Panc1 (cell line): ENCODE data around the gene EP400. TPM values are rescaled to one million over a fixed set of nuclear protein-coding genes. Genes with fewer than 3 reads are reported as not detected.

Experiments used
- ATAC-seq: fragments of 200-7000 bp; cut with Tn5 transposase; 2 replicates; pipeline ENCODE4 v1.9.1; 2020; ENCODE audit warnings: mild to moderate bottlenecking, moderate library complexity
- BruUV-seq: library from RNA; stranded (reverse); fragments of 400-500 nt; replicated peaks from 2 replicates; lab custom pipeline; 2021; lab: Mats Ljungman, UMichigan
- CTCF ChIA-PET: fragments of 300-600 bp; sonication (Branson Sonifier 250); formaldehyde crosslinking; loops from one replicate; lab custom pipeline; 2022; ENCODE audit warnings: antibody characterized with exemption; lab: Charles Lee
- POLR2A ChIA-PET: fragments of 300-600 bp; sonication (Branson Sonifier 250); formaldehyde crosslinking; loops from one replicate; lab custom pipeline; 2022; ENCODE audit warnings: antibody characterized with exemption; lab: Charles Lee
- DNase-seq: peaks from one replicate; pipeline ENCODE4 v3.0.0-alpha.2; 2010; ENCODE audit warnings: low read depth, low spot score
- H3K27ac ChIP-seq: 2 replicates; pipeline ENCODE4 v1.5.1; 2011; ENCODE audit warnings: mild to moderate bottlenecking, low read length, inconsistent platforms
- H3K27me3 ChIP-seq: fragments of 200-500 bp; sonication (Bioruptor generic); 2 replicates; pipeline ENCODE4 v1.6.0; 2014; ENCODE audit warnings: low read length, inconsistent platforms; ENCODE audit not compliant: control insufficient read depth, insufficient read depth
- H3K36me3 ChIP-seq: fragments of 200-500 bp; sonication (Bioruptor generic); 2 replicates; pipeline ENCODE4 v1.5.1; 2014; ENCODE audit warnings: inconsistent platforms, mild to moderate bottlenecking, low read length, moderate library complexity; ENCODE audit not compliant: control insufficient read depth, insufficient read depth
- H3K4me1 ChIP-seq: 2 replicates; pipeline ENCODE4 v1.5.1; 2011; ENCODE audit warnings: inconsistent platforms, mild to moderate bottlenecking, low read length, moderate library complexity; ENCODE audit not compliant: control insufficient read depth, insufficient read depth
- H3K4me3 ChIP-seq, 2 experiments: 2 replicates each; pipeline ENCODE4 v1.5.1; 2011 to 2012; ENCODE audit warnings: low read depth in 2 of 2, low read length in 2 of 2, mild to moderate bottlenecking in 2 of 2, inconsistent platforms in 1 of 2, moderate library complexity in 1 of 2
- H3K9me3 ChIP-seq: fragments of 200-500 bp; sonication (Bioruptor generic); 2 replicates; pipeline ENCODE4 v1.5.1; 2014; ENCODE audit warnings: low read depth, mild to moderate bottlenecking, inconsistent platforms, low read length, moderate library complexity; ENCODE audit not compliant: control insufficient read depth, insufficient read depth
- CTCF ChIP-seq: fragments of 450-650 bp; IDR thresholded peaks from 2 replicates; pipeline ENCODE4 v1.5.1; 2017; ENCODE audit warnings: mild to moderate bottlenecking
- POLR2AphosphoS5 ChIP-seq: IDR thresholded peaks from 2 replicates; pipeline ENCODE4 v1.6.1; 2012; ENCODE audit warnings: mild to moderate bottlenecking, low read depth, low read length, moderate library complexity
- REST ChIP-seq, 2 experiments: IDR thresholded peaks; 2 replicates each; pipeline ENCODE4 v1.6.1; 2011 to 2012; ENCODE audit warnings: low read depth in 2 of 2, control low read depth in 1 of 2, low read length in 1 of 2, mild to moderate bottlenecking in 1 of 2, moderate library complexity in 1 of 2; ENCODE audit not compliant: insufficient read depth in 1 of 2
- SIN3A ChIP-seq: IDR thresholded peaks from 2 replicates; pipeline ENCODE4 v1.6.1; 2012; ENCODE audit warnings: low read depth, mild to moderate bottlenecking, low read length, moderate library complexity, borderline replicate concordance; ENCODE audit not compliant: insufficient read depth
- TCF7L2 ChIP-seq: IDR thresholded peaks from 2 replicates; pipeline ENCODE4 v1.6.1; 2011; ENCODE audit warnings: mild to moderate bottlenecking, low read depth, low read length, inconsistent platforms
- in situ Hi-C: cut with HindIII; loops from 2 replicates; pipeline ENCODE4 v1.10.0; 2016; ENCODE audit warnings: low sequenced_read_pairs, low pct_unique_long_range_greater_than_20kb
- intact Hi-C: fragments of 100-400 bp; cut with micrococcal nuclease; formaldehyde crosslinking; loops from one replicate; pipeline ENCODE4 v1.10.0; 2022; ENCODE audit not compliant: unreplicated experiment
- total RNA-seq: library from RNA; stranded (reverse); gene quantifications from one replicate; pipeline ENCODE4 v1.2.1, GENCODE V29; 2021; ENCODE audit not compliant: unreplicated experiment

Gene EP400
- total RNA-seq, 1 experiment from 2014 or later, result 59.4 TPM

DNA sequence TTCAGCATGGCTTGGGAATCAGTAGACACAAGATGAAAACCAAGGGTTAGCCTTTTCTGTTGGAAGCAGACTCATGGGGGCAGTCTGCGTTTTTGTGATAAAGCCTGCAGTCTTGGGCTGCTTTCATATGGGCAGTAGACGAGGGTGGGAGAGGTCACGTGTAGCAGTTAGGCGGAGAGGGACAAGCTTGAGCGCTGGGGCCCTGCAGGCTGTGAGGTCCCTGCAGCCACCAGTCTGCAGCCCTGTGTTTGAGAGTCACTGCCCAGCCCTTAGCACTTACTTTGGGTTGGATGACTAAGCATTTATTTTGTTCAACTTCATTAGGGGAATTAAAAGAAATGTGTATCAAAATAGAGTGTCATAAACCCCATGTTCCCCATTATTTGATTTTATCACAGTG is 37.2 kb downstream of the EP400 start:
- H3K4me3 ChIP-seq, result no peak overlapping the region
- CTCF ChIA-PET, result no interaction called here

DNA sequence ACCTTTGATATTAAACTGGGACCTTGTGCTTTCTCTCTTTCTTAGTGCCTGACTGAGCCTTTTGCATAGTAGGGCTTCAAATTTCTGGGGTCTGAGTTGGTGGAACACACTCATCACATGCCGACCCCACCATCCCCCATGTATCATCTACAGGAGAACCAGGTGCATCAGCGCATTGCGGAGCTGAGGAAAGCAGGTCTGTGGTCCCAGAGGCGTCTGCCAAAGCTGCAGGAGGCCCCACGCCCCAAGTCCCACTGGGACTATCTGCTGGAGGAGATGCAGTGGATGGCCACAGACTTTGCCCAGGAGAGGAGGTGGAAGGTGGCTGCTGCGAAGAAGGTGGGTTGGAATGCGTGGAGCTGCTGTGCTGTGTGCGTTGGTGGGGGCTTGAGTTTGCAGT is 37.8 kb downstream of the EP400 start:
- CTCF ChIA-PET, result no interaction called here
- no TSS peak for BruUV-seq

More for the DNA sequence above, 37.2 kb downstream of the EP400 start:
- Histone ChIP-seq H3K36me3 (peaks cover 13% of the 10 kb centered on the region), H3K27me3 (no peaks in the 10 kb centered on the region), H3K4me1 (no peaks in the 10 kb centered on the region), H3K27ac (no peak overlapping the region), H3K9me3 (no peaks in the 10 kb centered on the region)
- TF ChIP-seq SIN3A (no peak), TCF7L2 (no peak), REST (IDR thresholded peaks at IDR 0.05; ENCODE audit: insufficient read depth in 1 of 2, low read depth in 2 of 2, low read length in 1 of 2) (no peak), POLR2AphosphoS5 (no peak), CTCF (no peak)
- in situ Hi-C loops (no loop called here), intact Hi-C loops (no loop called here)
- POLR2A ChIA-PET, result no interaction called here
- BruUV-seq, result no TSS peak
- ATAC-seq, result no peak
- DNase-seq, result no peak

More for the DNA sequence above, 37.8 kb downstream of the EP400 start:
- Histone ChIP-seq H3K9me3 (no peaks in the 10 kb centered on the region), H3K27ac (no peak overlapping the region), H3K36me3 (peaks cover 11% of the 10 kb centered on the region), H3K27me3 (no peaks in the 10 kb centered on the region), H3K4me3 (no peak overlapping the region), H3K4me1 (no peaks in the 10 kb centered on the region)
- DNase-seq, result no peak
- no peak; the same call in 1 of the 2 replicates for ATAC-seq
- intact Hi-C loops (no loop called here), in situ Hi-C loops (no loop called here)
- TF ChIP-seq CTCF, result no peak
- no peak for TF ChIP-seq POLR2AphosphoS5
- no peak for TF ChIP-seq TCF7L2
- TF ChIP-seq SIN3A, result no peak
- no peak for TF ChIP-seq REST (IDR thresholded peaks at IDR 0.05; ENCODE audit: insufficient read depth in 1 of 2, low read depth in 2 of 2, low read length in 1 of 2)
- POLR2A ChIA-PET, result no interaction called here
